AG10803 (cell line): ENCODE measurements around the gene OLA1.

Source experiments
- DNase-seq: peaks from one replicate; pipeline ENCODE4 v3.0.0; 2010; ENCODE audit warnings: low read depth
- H3K4me3 ChIP-seq: 2 replicates; pipeline ENCODE4 v1.5.1; 2011; ENCODE audit warnings: mild to moderate bottlenecking, low read length, control low read depth
- TF ChIP-seq, protein P1 (sequence below): conservative IDR thresholded peaks from 2 replicates; pipeline ENCODE4 v1.5.1; 2011; ENCODE audit warnings: mild to moderate bottlenecking, low read length, control low read depth, inconsistent platforms

The OLA1 gene

DNA sequence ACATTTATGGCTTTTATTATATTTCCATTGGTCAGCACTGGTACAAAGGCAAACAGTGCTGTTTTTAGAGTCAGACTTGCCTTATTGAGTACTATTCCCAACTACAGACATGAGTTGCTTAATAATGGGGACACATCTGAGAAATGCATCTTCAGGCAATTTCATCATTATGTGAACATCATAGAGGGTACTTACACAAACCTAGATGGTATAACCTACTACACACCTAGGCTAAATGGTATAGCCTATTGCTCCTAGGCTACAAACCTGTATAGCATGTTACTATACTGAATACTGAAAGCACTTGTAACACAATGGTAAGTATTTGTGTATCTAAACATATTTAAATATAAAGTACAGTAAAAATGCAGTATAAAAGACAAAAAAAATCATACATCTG lies 36.4 kb downstream of the OLA1 start:
- TF ChIP-seq, protein P1, sequence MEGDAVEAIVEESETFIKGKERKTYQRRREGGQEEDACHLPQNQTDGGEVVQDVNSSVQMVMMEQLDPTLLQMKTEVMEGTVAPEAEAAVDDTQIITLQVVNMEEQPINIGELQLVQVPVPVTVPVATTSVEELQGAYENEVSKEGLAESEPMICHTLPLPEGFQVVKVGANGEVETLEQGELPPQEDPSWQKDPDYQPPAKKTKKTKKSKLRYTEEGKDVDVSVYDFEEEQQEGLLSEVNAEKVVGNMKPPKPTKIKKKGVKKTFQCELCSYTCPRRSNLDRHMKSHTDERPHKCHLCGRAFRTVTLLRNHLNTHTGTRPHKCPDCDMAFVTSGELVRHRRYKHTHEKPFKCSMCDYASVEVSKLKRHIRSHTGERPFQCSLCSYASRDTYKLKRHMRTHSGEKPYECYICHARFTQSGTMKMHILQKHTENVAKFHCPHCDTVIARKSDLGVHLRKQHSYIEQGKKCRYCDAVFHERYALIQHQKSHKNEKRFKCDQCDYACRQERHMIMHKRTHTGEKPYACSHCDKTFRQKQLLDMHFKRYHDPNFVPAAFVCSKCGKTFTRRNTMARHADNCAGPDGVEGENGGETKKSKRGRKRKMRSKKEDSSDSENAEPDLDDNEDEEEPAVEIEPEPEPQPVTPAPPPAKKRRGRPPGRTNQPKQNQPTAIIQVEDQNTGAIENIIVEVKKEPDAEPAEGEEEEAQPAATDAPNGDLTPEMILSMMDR: no peak
- H3K4me3 ChIP-seq: no peak overlapping the region
- DNase-seq: no peak

DNA sequence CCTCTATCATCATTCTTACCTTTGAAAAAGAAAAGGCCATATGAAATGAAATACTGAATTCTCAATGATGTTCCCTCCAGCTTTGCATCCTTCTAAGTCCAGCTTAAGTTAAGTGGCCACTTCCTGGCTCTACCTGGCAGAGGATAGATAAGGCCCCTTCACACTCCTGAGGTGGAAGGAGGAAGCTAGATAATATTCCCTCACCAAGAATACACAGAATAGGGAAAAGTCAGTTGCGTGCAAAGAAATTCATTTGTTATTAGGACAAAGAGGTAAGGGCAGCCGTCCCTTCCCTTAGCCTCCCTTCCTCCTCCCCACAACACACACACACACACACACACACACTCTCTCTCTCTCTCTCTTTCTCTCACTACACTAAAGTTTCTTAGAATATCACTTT lies 37.5 kb downstream of the OLA1 start:
- no peak for DNase-seq
- H3K4me3 ChIP-seq: no peak overlapping the region
- TF ChIP-seq, protein P1: no peak

DNA sequence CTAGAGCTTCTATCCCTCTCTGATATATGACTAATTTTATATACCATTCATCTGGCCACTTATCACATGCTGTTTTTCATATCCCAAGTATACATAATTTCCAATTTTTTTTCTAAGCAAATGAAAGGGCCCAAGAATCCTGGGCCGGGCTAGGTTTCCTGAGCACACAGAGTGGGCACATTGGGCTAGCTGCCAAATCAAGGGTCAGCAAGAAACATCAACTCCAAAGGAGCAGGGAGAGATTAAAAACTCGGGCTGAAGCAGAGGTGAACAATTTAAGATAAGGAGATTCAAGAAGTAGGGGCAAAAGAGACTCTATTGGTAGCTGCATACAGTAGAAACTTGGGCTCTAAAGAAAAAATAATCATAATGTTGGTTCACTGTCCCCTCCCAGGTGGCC lies 39.0 kb downstream of the OLA1 start:
- no peak for DNase-seq
- TF ChIP-seq, protein P1: no peak

DNA sequence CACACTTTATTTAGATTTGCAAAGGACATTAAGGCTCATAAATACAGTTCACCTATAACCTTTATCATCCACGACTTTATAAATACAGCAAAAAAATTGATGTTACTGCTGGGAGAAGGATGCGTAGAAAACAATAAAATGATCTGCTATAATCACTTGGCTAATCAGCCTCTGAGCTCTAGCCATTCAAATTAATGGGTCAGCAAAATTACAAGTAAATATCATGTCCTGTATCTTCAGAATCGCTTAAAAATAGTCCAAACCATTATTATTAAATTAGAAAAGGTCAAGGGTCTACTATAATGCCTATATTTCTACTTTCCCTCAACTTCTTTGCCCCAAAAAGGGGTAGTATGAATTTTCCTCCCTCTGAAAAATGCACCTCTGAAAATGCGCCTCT lies 40.3 kb downstream of the OLA1 start:
- H3K4me3 ChIP-seq: no peak overlapping the region
- no peak for DNase-seq
- TF ChIP-seq, protein P1: no peak

More for the DNA sequence above, 39.0 kb downstream of the OLA1 start:
- H3K4me3 ChIP-seq: no peak overlapping the region

DNA sequence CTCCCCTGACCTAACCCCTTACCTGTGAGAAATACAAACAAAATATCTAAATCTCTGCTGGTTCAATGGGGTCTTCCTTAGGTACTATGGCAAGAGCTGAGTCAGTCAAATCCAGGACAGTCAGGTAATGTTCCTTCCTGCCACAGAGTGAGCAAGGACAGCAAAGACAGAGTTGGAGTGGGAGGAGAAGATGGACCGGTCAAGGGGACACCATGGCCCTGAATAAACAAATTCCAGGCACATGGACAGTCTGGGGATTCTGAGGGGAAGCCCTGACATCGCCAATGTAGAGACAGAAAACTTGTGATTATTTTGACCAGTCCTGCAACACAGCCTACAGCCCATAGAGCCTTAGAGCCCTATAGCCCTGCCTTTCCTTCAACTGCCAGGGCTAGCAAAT lies 42.8 kb downstream of the OLA1 start:
- no peak for DNase-seq
- no peak overlapping the region for H3K4me3 ChIP-seq
- TF ChIP-seq, protein P1: no peak

DNA sequence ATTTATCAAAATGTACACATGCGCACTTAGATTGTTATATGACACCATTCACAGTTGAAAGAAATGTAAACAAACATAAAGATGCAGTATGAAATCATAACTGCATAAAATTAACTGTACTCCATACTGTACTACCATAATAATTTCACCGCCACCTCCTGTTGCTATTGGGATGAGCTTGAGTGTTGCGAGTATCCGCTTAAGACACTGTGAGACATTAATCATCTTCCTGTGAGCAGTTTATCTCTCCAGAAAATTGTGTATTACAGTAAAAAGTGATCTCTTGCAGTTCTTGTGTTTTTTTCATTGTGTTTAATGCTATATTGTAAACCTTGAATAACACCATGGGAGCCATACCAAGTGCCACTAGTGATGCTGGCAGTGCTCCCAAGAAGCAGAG lies 46.1 kb downstream of the OLA1 start:
- DNase-seq: no peak
- TF ChIP-seq, protein P1: no peak
- H3K4me3 ChIP-seq: no peak overlapping the region

DNA sequence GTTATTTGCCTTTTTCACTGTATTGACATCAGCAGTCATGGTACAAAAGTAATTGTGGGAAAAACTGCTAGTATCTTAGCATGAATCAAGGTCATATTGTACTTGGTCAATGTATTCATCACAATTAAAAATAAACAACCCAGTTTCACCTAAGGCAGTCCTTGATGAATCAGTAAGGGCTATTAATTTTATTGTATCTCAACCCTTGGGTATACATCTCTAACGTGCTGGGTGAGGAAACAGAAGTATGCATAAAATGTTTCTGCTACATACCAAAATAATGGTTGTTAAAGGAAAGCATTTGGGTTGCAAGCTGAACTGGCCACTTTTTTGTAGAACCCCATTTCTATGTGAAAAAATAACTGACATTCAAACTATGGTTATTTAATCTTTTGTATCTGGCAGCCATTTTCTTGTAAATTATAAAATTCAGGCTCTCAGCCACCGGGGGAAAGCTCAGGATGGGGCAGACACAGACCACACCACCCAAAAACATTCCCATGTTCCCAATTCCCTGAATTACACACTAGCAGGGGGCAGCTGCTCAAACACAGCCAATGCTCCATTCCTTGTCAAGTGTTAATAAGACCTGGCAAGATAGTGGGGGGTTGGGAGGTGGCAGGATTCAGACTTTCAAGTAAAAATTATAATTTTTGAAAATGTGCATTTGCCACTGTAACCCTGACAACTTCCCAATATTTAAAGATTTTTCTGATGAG lies 49.3 kb downstream of the OLA1 start:
- H3K4me3 ChIP-seq: no peak overlapping the region
- DNase-seq: peak; percentile 31
- TF ChIP-seq, protein P1: no peak
